B cell (primary cell): ENCODE data around the gene ZMYND12.

Experiments
- EZH2 ChIP-seq: IDR thresholded peaks from 2 replicates; pipeline ENCODE4 v1.6.1; 2012; ENCODE audit warnings: borderline replicate concordance, low read depth, mild to moderate bottlenecking, moderate library complexity, low read length; ENCODE audit not compliant: insufficient read depth, poor library complexity, severe bottlenecking
- TF ChIP-seq, protein P1 (sequence below): fragments of 200-600 bp; IDR thresholded peaks from one replicate; pipeline ENCODE4 v1.8.0; 2022; ENCODE audit warnings: antibody characterized with exemption, mild to moderate bottlenecking

- TF ChIP-seq, protein P1, sequence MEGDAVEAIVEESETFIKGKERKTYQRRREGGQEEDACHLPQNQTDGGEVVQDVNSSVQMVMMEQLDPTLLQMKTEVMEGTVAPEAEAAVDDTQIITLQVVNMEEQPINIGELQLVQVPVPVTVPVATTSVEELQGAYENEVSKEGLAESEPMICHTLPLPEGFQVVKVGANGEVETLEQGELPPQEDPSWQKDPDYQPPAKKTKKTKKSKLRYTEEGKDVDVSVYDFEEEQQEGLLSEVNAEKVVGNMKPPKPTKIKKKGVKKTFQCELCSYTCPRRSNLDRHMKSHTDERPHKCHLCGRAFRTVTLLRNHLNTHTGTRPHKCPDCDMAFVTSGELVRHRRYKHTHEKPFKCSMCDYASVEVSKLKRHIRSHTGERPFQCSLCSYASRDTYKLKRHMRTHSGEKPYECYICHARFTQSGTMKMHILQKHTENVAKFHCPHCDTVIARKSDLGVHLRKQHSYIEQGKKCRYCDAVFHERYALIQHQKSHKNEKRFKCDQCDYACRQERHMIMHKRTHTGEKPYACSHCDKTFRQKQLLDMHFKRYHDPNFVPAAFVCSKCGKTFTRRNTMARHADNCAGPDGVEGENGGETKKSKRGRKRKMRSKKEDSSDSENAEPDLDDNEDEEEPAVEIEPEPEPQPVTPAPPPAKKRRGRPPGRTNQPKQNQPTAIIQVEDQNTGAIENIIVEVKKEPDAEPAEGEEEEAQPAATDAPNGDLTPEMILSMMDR: no peak
- no peak for TF ChIP-seq EZH2
Measured at GRCh38 chr1:42414551-42415496, 41.0 kb downstream of the ZMYND12 start.
